ENCODE data around the gene MICAL2. TPM values are rescaled to one million over a fixed set of nuclear protein-coding genes. Genes with fewer than 3 reads are reported as not detected.

Gene MICAL2
- total RNA-seq, 1 experiment from 2014 or later = 62.9 TPM

- Histone ChIP-seq H2AFZ (ENCODE audit: low read length) (no peak overlapping the region), H3K9ac (ENCODE audit: low read length) (no peak overlapping the region), H3K4me2 (ENCODE audit: low read length) (no peak overlapping the region), H3K9me2 (replicated peaks; ENCODE audit: low read length) (no peaks in the 10 kb centered on the region), H3K27ac (ENCODE audit: low read length) (no peak overlapping the region), H3K4me1 (ENCODE audit: insufficient read depth, low read length) (no peaks in the 10 kb centered on the region), H3K79me2 (ENCODE audit: low read length) (no peaks in the 10 kb centered on the region), H3K9me3 (ENCODE audit: low read length) (no peaks in the 10 kb centered on the region), H3F3A (ENCODE audit: low read length, unreplicated experiment) (no peaks in the 10 kb centered on the region), H3K36me3 (ENCODE audit: low read depth, low read length) (peaks cover 8% of the 10 kb centered on the region; the same call in 1 of the 2 replicates), H3K27me3 (ENCODE audit: low read length) (no peaks in the 10 kb centered on the region), H3K4me3 (ENCODE audit: low read length) (no peak overlapping the region), H4K20me1 (ENCODE audit: low read length) (no peaks in the 10 kb centered on the region)
- BruUV-seq (replicated peaks) = no TSS peak
- TF ChIP-seq, protein P1, sequence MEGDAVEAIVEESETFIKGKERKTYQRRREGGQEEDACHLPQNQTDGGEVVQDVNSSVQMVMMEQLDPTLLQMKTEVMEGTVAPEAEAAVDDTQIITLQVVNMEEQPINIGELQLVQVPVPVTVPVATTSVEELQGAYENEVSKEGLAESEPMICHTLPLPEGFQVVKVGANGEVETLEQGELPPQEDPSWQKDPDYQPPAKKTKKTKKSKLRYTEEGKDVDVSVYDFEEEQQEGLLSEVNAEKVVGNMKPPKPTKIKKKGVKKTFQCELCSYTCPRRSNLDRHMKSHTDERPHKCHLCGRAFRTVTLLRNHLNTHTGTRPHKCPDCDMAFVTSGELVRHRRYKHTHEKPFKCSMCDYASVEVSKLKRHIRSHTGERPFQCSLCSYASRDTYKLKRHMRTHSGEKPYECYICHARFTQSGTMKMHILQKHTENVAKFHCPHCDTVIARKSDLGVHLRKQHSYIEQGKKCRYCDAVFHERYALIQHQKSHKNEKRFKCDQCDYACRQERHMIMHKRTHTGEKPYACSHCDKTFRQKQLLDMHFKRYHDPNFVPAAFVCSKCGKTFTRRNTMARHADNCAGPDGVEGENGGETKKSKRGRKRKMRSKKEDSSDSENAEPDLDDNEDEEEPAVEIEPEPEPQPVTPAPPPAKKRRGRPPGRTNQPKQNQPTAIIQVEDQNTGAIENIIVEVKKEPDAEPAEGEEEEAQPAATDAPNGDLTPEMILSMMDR (conservative IDR thresholded peaks at IDR 0.05; ENCODE audit: low read depth, low read length) = no peak
- TF ChIP-seq EZH2phosphoT487 (IDR thresholded peaks at IDR 0.05; ENCODE audit: borderline replicate concordance, low read length) = no peak
- no peak for TF ChIP-seq EZH2 (IDR thresholded peaks at IDR 0.05; ENCODE audit: low read length, unreplicated experiment)
- ATAC-seq = no peak
- intact Hi-C loops (cut with micrococcal nuclease) = no loop called here
- ChIA-PET POLR2A (ENCODE audit: unreplicated experiment) (no interaction called here), CTCF (no interaction called here)
- DNase-seq = no peak
These were observed 90.9 kb downstream of the MICAL2 start for GRCh38 chr11:12200991-12201985.

GRCh38 chr11:12202661-12203310, 92.4 kb downstream of the MICAL2 start:
- H3K36me3 ChIP-seq (ENCODE audit: low read depth, low read length) = peaks cover 10% of the 10 kb centered on the region; the same call in 1 of the 2 replicates
- H3K27me3 ChIP-seq (ENCODE audit: low read length) = no peaks in the 10 kb centered on the region
- H3K9me3 ChIP-seq (ENCODE audit: low read length) = no peaks in the 10 kb centered on the region
- no peak overlapping the region for H2AFZ ChIP-seq (ENCODE audit: low read length)
- ChIA-PET CTCF (no interaction called here), POLR2A (ENCODE audit: unreplicated experiment) (no interaction called here)
- H3K9ac ChIP-seq (ENCODE audit: low read length) = no peak overlapping the region
- peaks cover 12% of the 10 kb centered on the region; the same call in 1 of the 2 replicates for H3K4me1 ChIP-seq (ENCODE audit: insufficient read depth, low read length)
- H3K4me2 ChIP-seq (ENCODE audit: low read length) = no peak overlapping the region
- H3F3A ChIP-seq (ENCODE audit: low read length, unreplicated experiment) = no peaks in the 10 kb centered on the region
- ATAC-seq (no peak), DNase-seq (no peak)
- H4K20me1 ChIP-seq (ENCODE audit: low read length) = no peaks in the 10 kb centered on the region
- TF ChIP-seq EZH2 (IDR thresholded peaks at IDR 0.05; ENCODE audit: low read length, unreplicated experiment) (no peak), EZH2phosphoT487 (IDR thresholded peaks at IDR 0.05; ENCODE audit: borderline replicate concordance, low read length) (no peak)
- TF ChIP-seq, protein P1 (conservative IDR thresholded peaks at IDR 0.05; ENCODE audit: low read depth, low read length) = no peak
- no peaks in the 10 kb centered on the region for H3K79me2 ChIP-seq (ENCODE audit: low read length)
- no peak overlapping the region for H3K27ac ChIP-seq (ENCODE audit: low read length)
- H3K4me3 ChIP-seq (ENCODE audit: low read length) = no peak overlapping the region
- intact Hi-C loops (cut with micrococcal nuclease) = no loop called here
- no TSS peak for BruUV-seq (replicated peaks)
- no peaks in the 10 kb centered on the region for H3K9me2 ChIP-seq (replicated peaks; ENCODE audit: low read length)

All from PC-3 (cell line).